Activated naive CD4-positive, alpha-beta T cell treated with anti-CD3 and anti-CD28 coated beads, Interleukin-2, amount 50 U/mL, for 24 hours (primary cell): Measurements from ENCODE around the gene NUMA1.

Experiments
- H3K27ac Mint-ChIP-seq: one replicate; pipeline ENCODE4 v1.8.0; 2021; ENCODE audit warnings: mild to moderate bottlenecking, mixed read lengths
- H3K27me3 Mint-ChIP-seq: one replicate; pipeline ENCODE4 v1.8.0; 2021; ENCODE audit warnings: mixed read lengths
- H3K36me3 Mint-ChIP-seq: one replicate; pipeline ENCODE4 v1.8.0; 2021; ENCODE audit warnings: mixed read lengths
- H3K4me1 Mint-ChIP-seq: one replicate; pipeline ENCODE4 v1.8.0; 2021; ENCODE audit warnings: mixed read lengths
- H3K4me3 Mint-ChIP-seq: one replicate; pipeline ENCODE4 v1.8.0; 2021; ENCODE audit warnings: mild to moderate bottlenecking, mixed read lengths
- H3K9me3 Mint-ChIP-seq: one replicate; pipeline ENCODE4 v1.8.0; 2021; ENCODE audit warnings: mixed read lengths

Gene NUMA1

DNA sequence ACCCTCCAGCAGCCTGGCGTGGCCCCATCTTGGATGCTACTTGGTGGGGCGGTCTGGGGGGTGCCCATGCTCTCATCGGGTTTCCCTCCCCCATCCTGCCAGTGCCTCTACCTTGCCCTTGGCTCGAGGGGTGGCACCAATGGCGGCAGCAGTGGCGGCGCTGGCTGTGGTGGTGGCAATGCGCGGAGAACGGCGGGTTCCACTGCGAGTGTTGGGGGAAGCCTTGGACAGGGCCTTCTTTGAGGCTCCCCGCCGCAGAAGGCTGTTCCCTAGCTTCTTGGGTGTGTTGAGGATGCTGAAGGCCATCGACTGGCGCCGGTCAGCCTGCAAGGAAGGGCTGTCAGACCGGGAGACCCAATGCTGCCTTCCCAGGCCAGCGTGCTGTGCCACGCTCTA is 76.6 kb downstream of the NUMA1 start:
- no peak overlapping the region for H3K4me3 Mint-ChIP-seq
- H3K4me1 Mint-ChIP-seq: peaks cover 28% of the 10 kb centered on the region
- H3K27me3 Mint-ChIP-seq: no peaks in the 10 kb centered on the region
- peaks cover 5% of the 10 kb centered on the region for H3K36me3 Mint-ChIP-seq
- no peaks in the 10 kb centered on the region for H3K9me3 Mint-ChIP-seq
- H3K27ac Mint-ChIP-seq: no peak overlapping the region

DNA sequence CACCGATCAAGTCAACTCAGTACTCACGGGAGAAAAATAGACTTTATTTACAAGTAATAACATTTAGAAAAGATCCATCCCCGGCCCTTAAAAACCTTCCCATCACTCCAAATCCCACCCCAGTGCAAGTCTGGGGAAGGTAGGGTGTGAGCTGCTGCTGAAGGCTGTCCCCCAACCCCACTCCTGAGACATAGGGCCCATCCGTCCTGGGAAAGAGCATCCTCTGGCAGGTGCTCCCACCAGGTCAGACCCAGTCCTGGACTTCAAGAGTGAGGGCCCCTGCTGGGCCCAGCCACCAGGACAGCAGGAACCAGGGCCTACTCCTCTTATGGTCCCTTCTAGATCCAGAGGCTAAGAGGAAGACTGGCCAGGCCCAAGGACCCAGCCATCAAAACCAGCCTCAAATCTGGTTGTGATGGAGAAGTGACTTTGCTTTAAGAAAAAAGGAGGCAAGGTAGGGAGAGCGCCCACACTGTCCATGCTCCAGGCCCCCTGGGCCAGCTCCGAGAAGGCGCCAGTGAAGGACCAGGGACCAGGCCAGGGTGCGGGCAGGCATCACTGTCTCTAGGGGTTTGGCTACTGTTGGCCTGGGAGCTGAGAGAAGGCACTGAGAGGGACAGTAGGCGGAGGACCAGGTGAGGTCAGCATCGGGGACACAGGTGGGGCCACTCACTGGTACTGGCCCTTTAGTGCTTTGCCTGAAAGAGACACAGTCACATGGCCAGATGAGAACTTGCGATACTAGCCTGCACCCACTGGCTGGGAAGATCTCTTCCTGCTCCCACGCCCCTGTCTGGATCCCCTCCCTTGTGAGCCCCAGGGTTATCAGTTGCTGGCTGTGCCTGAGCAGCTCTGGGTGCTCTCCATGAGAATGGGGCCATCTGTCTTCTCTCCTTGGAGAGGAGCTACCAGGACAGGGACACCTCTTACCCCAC is 77.2 kb downstream of the NUMA1 start:
- H3K4me1 Mint-ChIP-seq: peaks cover 35% of the 10 kb centered on the region
- H3K36me3 Mint-ChIP-seq: peaks cover 5% of the 10 kb centered on the region
- H3K4me3 Mint-ChIP-seq: no peak overlapping the region
- H3K27me3 Mint-ChIP-seq: no peaks in the 10 kb centered on the region
- H3K27ac Mint-ChIP-seq: no peak overlapping the region
- no peaks in the 10 kb centered on the region for H3K9me3 Mint-ChIP-seq

DNA sequence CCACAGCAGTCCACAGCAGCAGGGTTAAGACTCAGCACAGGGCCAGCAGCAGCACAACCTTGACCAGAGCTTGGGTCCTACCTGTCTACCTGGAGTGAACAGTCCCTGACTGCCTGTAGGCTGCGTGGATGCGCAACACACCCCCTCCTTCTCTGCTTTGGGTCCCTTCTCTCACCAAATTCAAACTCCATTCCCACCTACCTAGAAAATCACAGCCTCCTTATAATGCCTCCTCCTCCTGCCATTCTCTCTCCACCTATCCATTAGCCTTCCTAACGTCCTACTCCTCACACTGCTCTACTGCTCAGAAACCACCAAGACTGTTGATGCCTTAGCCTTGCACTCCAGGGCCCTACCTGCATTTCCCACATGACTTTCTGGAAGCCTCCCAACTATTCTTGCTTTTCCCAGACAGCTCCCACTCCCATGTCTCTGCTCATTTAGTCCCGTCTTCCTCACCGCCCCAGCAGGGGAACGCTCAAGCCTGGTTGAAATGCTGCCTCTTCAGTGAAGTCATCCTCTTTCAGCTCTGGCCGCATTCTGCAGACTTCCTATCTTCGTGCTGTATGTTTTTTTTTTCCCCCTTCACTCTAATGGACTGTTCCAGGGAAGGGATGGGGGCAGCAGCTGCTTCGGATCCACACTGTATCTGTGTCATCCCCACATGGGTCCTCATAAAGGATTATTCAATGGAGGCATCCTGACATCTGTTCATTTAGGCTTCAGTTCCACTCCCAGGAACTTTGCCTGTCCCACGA is 78.3 kb downstream of the NUMA1 start:
- Mint-ChIP-seq H3K4me1 (peaks cover 37% of the 10 kb centered on the region), H3K27ac (peak overlapping the region; percentile 71), H3K27me3 (no peaks in the 10 kb centered on the region), H3K4me3 (no peak overlapping the region), H3K9me3 (no peaks in the 10 kb centered on the region), H3K36me3 (peaks cover 5% of the 10 kb centered on the region)

DNA sequence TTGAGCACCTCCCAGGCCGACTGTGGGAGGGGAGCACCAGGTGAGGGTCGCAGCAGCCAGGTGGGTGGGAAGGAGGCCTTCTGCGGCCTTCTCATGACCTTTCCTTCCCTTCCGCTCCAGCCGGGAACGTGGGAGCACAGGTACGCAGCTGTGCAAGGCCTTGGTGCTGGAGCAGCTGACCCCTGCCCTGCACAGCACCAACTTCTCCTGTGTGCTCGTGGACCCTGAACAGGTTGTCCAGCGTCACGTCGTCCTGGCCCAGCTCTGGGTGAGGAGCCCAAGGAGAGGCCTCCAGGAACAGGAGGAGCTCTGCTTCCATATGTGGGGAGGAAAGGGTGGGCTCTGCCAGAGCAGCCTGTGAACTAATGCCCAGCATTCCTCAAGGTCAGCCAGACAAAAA is 79.1 kb downstream of the NUMA1 start:
- no peak overlapping the region for H3K4me3 Mint-ChIP-seq
- H3K9me3 Mint-ChIP-seq: no peaks in the 10 kb centered on the region
- H3K4me1 Mint-ChIP-seq: peaks cover 37% of the 10 kb centered on the region
- H3K27me3 Mint-ChIP-seq: no peaks in the 10 kb centered on the region
- peaks cover 5% of the 10 kb centered on the region for H3K36me3 Mint-ChIP-seq
- peak overlapping the region; percentile 35 for H3K27ac Mint-ChIP-seq

DNA sequence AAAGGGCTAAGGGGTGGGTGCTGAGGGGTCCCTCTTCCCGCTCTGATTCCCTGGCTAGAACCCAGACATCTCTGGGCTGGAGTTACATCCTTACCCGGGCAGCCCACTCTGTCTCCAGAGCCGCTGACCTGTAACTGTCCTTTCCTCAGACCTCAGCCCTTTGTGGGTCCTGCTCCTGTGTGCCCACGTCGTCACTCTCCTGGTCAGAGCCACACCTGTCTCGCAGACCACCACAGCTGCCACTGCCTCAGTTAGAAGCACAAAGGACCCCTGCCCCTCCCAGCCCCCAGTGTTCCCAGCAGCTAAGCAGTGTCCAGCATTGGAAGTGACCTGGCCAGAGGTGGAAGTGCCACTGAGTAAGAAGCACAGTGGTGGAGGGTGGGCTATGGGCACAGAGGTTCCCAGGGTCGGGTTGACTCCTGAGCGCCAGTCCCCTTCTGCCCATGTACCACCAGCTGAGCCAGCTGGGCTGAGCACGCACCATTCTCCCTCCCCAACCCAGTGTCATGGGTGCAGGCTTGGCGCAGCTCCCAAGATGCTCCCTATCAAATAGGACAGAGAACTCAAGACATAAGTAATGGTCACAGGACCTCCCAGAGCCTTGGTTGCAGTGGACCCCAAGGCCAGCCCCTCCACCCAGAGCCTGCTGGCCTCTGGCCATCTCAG is 80.0 kb downstream of the NUMA1 start:
- H3K36me3 Mint-ChIP-seq: peaks cover 4% of the 10 kb centered on the region
- peaks cover 37% of the 10 kb centered on the region for H3K4me1 Mint-ChIP-seq
- no peak overlapping the region for H3K27ac Mint-ChIP-seq
- H3K27me3 Mint-ChIP-seq: no peaks in the 10 kb centered on the region
- H3K9me3 Mint-ChIP-seq: no peaks in the 10 kb centered on the region
- no peak overlapping the region for H3K4me3 Mint-ChIP-seq

DNA sequence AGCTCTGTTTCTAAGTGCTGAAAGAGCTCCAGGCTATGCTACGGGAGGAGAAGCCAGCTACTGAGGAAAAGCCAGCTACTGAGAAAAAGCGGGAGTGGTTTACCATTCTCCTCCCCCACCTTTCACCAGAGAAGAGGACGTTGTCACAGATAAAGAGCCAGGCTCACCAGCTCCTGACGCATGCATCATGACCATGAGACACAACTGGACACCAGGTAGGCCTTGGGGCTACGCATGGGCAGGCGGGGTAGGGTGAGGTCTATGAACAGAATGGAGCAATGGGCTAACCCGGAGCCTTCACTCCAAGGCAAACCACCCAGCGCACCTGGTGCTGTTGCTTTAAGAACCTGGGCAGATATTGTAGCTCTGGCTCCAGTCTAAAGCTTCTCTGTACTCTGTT is 80.5 kb downstream of the NUMA1 start:
- H3K36me3 Mint-ChIP-seq: peaks cover 4% of the 10 kb centered on the region
- peaks cover 37% of the 10 kb centered on the region for H3K4me1 Mint-ChIP-seq
- no peaks in the 10 kb centered on the region for H3K9me3 Mint-ChIP-seq
- H3K4me3 Mint-ChIP-seq: peak overlapping the region; percentile 93
- H3K27ac Mint-ChIP-seq: peak overlapping the region; percentile 97
- no peaks in the 10 kb centered on the region for H3K27me3 Mint-ChIP-seq

DNA sequence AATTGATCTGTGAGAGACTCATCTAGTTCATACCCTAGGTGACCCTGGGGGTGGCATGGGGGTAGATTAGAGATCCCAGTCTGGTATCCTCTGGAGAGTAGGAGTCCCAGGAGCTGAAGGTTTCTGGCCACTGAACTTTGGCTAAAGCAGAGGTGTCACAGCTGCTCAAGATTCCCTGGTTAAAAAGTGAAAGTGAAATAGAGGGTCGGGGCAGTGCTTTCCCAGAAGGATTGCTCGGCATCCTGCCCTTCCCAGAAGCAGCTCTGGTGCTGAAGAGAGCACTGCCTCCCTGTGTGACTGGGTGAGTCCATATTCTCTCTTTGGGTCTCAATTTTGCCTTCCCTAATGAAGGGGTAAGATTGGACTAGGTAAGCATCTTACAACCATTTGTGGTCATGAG is 81.0 kb downstream of the NUMA1 start:
- peaks cover 37% of the 10 kb centered on the region for H3K4me1 Mint-ChIP-seq
- H3K4me3 Mint-ChIP-seq: peak overlapping the region; percentile 93
- no peaks in the 10 kb centered on the region for H3K9me3 Mint-ChIP-seq
- peak overlapping the region; percentile 97 for H3K27ac Mint-ChIP-seq
- H3K36me3 Mint-ChIP-seq: peaks cover 5% of the 10 kb centered on the region
- H3K27me3 Mint-ChIP-seq: no peaks in the 10 kb centered on the region

DNA sequence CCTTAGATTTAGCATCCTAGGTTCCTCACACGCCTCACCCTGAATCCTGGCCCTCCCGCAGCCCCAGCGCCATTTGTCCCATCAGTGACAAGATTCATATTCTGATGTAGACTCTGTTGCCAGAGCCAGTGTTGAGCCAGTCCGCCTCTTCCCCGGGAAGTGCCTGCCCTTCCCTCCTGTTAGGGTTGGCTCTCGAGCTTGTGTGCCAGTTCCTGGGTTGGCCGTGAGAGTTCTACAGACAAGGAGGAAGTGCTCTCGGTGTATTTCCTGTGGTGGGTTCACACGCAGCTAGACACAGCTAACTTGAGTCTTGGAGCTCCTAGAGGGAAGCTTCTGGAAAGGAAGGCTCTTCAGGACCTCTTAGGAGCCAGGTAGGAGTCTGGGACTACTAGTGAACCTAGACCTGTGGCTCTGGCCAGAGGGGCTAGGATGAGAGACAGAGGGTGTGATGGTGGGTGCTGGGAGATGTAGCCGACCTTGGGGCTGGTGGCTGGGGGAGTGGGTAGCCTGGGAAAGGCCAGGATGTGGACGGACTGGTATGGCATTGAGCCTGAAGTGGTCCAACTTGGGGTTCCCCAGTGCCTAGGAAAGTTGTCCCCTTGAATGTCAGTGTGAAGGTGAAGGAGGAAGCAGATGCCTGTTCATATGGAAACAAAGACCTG is 81.6 kb downstream of the NUMA1 start, which contains the start of gene IL18BP:
TSS of gene IL18BP (plus strand) at position 261 of the 662 bp plus-strand sequence. CDS start 1,076 bp downstream, outside the sequence.
- Mint-ChIP-seq H3K36me3 (peaks cover 5% of the 10 kb centered on the region), H3K4me3 (peak within 1 kb of the TSS; percentile 93), H3K27me3 (no peaks in the 10 kb centered on the region), H3K4me1 (peaks cover 37% of the 10 kb centered on the region), H3K27ac (peak within 1 kb of the TSS; percentile 97), H3K9me3 (no peaks in the 10 kb centered on the region)

DNA sequence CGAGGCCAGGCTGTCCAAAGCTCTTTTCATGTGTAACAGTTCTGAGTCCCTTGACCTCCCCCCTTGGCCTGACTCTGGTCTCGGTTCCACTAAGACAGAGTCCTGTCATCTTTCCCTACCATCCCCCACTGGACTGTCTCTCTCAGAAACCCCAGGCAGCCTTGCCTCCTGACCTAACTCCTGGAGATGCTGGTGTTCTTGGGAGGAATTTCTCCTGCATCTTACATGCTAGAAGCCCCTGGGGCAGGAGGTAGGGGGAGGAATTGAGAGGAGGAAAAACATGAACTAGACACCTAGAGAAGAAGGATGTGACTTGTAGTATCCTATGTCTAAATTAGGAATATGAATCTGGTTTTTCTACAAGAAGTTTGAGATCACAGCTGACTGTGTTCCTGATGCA is 82.3 kb downstream of the NUMA1 start:
- Mint-ChIP-seq H3K4me3 (peak overlapping the region; percentile 93), H3K27ac (peak overlapping the region; percentile 97), H3K27me3 (no peaks in the 10 kb centered on the region), H3K36me3 (peaks cover 5% of the 10 kb centered on the region), H3K4me1 (peaks cover 37% of the 10 kb centered on the region), H3K9me3 (no peaks in the 10 kb centered on the region)

DNA sequence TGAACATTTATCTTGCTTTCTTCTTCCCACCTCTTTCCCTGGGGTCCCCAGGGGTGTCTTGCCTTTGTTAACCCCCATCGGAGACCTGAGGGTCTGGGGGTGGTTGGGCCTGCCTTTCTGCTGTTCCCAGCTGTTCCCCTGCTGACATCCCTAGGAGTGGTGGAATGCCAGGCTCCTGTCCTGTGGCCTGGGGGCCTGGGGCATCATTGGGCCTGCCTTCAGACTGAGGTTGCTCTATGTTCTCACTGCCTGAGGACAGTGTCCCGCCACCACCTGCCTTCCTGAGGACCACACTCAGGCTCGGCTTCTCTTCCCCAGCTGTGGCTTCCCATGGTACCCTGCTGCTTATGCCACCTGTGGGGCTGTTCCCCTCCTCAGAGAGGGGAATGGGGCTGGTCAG is 82.7 kb downstream of the NUMA1 start:
- Mint-ChIP-seq H3K36me3 (peaks cover 5% of the 10 kb centered on the region), H3K4me3 (no peak overlapping the region), H3K9me3 (no peaks in the 10 kb centered on the region), H3K27me3 (no peaks in the 10 kb centered on the region), H3K4me1 (peaks cover 37% of the 10 kb centered on the region), H3K27ac (no peak overlapping the region)

DNA sequence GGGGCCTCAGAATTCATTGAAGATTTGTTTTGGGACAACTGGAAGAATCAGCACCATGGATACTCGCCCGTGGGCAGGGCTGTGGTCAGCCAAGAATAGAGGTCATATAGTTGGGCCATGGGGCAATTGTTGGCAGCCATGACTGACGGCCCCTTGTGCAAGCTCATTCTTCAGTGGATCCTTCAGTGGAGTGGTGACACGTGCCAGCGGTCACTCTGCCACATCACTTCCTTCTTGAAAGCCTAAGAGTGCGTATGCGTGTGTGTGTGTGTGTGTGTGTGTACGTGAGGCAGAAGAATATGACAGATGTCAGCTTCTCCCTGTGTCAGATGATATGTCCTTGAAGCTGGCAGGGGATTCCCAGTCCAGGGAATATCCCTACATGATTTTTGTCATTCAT is 83.4 kb downstream of the NUMA1 start:
- Mint-ChIP-seq H3K4me3 (no peak overlapping the region), H3K9me3 (no peaks in the 10 kb centered on the region), H3K27me3 (no peaks in the 10 kb centered on the region), H3K4me1 (peaks cover 31% of the 10 kb centered on the region), H3K27ac (no peak overlapping the region), H3K36me3 (peaks cover 3% of the 10 kb centered on the region)

DNA sequence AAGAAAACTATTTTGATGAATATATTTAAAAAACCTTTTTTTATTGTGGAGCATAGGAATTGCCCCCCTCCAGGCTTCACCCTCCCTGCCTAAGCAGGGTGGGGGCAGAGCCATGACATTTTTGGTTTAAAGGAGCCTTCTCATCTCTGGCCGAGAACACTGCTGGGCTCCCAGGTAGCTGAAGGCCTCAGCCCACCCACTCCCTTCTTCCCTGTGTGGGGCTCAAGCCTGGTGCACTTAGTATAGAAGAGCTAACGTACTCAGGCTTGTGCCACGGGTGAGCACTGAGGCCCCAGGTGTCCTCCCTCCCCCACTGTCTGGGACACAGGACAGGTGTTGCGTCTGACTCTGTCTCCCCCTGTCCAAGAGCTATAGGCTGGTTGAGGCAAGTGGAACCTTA is 83.8 kb downstream of the NUMA1 start:
- Mint-ChIP-seq H3K36me3 (peaks cover 2% of the 10 kb centered on the region), H3K4me3 (no peak overlapping the region), H3K27me3 (no peaks in the 10 kb centered on the region), H3K9me3 (no peaks in the 10 kb centered on the region), H3K27ac (no peak overlapping the region), H3K4me1 (peaks cover 27% of the 10 kb centered on the region)

DNA sequence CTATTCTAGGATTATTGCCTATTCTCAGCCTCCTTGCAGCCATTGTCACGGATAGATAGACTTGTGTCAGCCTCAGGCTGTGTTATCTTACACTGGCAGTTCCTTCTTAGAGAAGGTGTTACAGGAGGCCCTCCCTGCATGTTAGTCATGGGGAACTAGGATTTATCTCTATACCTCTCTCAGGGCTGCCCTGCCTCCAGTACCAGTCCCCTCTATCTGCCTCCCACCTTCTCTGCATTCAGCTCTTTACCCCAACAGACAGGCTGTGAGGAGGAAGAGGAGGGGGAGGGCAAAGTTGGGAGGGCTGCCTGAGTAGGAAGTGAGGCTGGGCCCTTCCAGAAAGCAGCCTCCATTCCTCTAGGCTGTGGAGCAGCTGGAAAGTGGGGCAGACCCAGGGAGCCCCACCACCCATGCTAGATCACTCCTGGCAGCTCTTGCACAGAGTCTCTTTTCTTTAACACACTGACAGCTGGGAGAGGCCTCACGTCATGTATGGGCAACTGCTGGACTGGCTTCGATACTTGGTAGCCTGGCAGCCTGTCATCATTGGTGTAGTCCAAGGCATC is 84.5 kb downstream of the NUMA1 start:
- Mint-ChIP-seq H3K27ac (no peak overlapping the region), H3K4me1 (peaks cover 27% of the 10 kb centered on the region), H3K36me3 (peaks cover 4% of the 10 kb centered on the region), H3K9me3 (no peaks in the 10 kb centered on the region), H3K4me3 (no peak overlapping the region), H3K27me3 (no peaks in the 10 kb centered on the region)

DNA sequence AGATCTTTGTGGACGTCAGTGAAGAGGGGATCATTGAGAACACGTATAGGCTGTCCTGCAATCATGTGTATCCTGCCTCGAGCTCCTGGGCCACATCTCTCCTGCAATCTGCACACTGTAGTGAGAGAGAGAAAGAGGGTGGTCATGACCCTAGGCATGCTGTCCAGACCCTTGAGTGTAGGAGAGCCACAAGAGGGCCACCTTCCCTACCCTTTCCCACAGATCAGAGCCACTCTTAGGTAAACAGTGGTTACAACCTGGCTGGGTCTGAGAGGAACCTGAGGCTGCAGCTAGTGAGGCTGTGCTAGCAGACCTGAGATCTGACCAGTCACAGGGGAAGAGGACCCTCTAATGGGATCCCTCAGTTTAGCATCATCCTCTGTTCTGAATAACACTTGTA is 85.6 kb downstream of the NUMA1 start:
- H3K4me3 Mint-ChIP-seq: no peak overlapping the region
- no peaks in the 10 kb centered on the region for H3K9me3 Mint-ChIP-seq
- H3K27me3 Mint-ChIP-seq: no peaks in the 10 kb centered on the region
- H3K36me3 Mint-ChIP-seq: peaks cover 4% of the 10 kb centered on the region
- no peak overlapping the region for H3K27ac Mint-ChIP-seq
- peaks cover 19% of the 10 kb centered on the region for H3K4me1 Mint-ChIP-seq

DNA sequence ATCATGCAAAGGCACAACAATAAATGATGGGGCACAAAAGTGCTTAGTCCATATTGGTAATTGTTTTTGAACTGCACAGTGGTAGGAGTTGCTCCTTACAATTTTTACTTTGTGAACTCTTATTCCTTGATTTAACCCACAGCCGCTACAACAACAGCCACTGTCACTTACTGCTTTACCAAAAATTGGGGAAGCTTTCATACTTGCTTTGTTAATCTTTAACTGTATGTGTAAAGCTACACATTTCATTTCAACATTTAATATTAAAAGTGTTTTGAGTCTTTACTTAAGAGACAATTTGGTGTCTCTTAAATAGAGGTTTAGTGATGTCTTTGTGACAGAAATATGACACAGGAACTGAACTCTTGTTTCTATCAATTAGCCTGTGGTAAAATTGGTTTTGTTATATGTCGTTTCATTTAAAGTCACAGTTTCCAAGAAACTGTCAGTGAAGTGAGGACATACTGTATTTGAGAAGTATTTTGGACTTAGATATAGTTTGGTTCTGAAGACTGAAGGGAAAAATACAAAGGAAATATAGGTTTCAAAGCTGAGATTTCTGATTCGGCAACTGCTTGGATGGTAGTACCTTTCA is 88.1 kb downstream of the NUMA1 start:
- Mint-ChIP-seq H3K27ac (no peak overlapping the region), H3K4me1 (no peaks in the 10 kb centered on the region), H3K4me3 (no peak overlapping the region), H3K9me3 (no peaks in the 10 kb centered on the region), H3K36me3 (peaks cover 4% of the 10 kb centered on the region), H3K27me3 (no peaks in the 10 kb centered on the region)
